Spleen (tissue), 11 donors: ENCODE measurements around the gene OXT. TPM values are rescaled to one million over a fixed set of nuclear protein-coding genes. Genes with fewer than 3 reads are reported as not detected.

Source experiments
- DNase-seq: peaks from one replicate; pipeline ENCODE4 v3.0.0-alpha.2; 2020
- H3K27ac ChIP-seq, 8 donors: fragments of 200-600 bp; sonication (generic) in 7 of 8; 1 replicate in 4 of 8; 2 replicates in 4 of 8; pipeline versions ENCODE4 v1.5.0 to v1.8.0; 2016 to 2021; ENCODE audit warnings: inconsistent platforms in 4 of 8, mild to moderate bottlenecking in 4 of 8, moderate library complexity in 1 of 8
- H3K27me3 ChIP-seq, 7 donors: fragments of 200-600 bp; sonication (generic) in 6 of 7; replicated peaks in 1 of 7; 1 replicate in 4 of 7; 2 replicates in 3 of 7; pipeline versions ENCODE4 v1.5.0 to v1.8.0; 2016 to 2021; ENCODE audit warnings: inconsistent platforms in 3 of 7, mild to moderate bottlenecking in 1 of 7
- H3K36me3 ChIP-seq, 6 donors: fragments of 200-600 bp; sonication (generic) in 5 of 6; 1 replicate in 4 of 6; 2 replicates in 2 of 6; pipeline versions ENCODE4 v1.5.0 to v1.8.0; 2016 to 2021; ENCODE audit warnings: inconsistent platforms in 2 of 6
- H3K4me1 ChIP-seq, 6 donors: fragments of 200-600 bp; sonication (generic) in 5 of 6; 1 replicate in 3 of 6; 2 replicates in 3 of 6; pipeline versions ENCODE4 v1.5.0 to v1.8.0; 2016 to 2021; ENCODE audit warnings: inconsistent platforms in 3 of 6
- H3K4me3 ChIP-seq, 8 donors: fragments of 200-600 bp; sonication (generic) in 7 of 8; 1 replicate in 4 of 8; 2 replicates in 4 of 8; pipeline versions ENCODE4 v1.5.0 to v1.8.0; 2016 to 2021; ENCODE audit warnings: inconsistent platforms in 4 of 8, mild to moderate bottlenecking in 4 of 8, moderate library complexity in 2 of 8
- H3K9me3 ChIP-seq, 8 donors: fragments of 200-600 bp; sonication (generic) in 7 of 8; 1 replicate in 4 of 8; 2 replicates in 4 of 8; pipeline versions ENCODE4 v1.5.0 to v1.8.0; 2016 to 2021; ENCODE audit warnings: inconsistent platforms in 4 of 8
- CTCF ChIP-seq, 11 experiments: fragments of 200-600 bp in 7 of 11; fragments of 450-650 bp in 4 of 11; sonication (generic) in 4 of 11; IDR thresholded peaks in 8 of 11; conservative IDR thresholded peaks in 3 of 11; 1 replicate in 7 of 11; 2 replicates in 4 of 11; pipeline versions ENCODE4 v1.4.0 to v1.8.0; 2016 to 2021; ENCODE audit warnings: antibody characterized with exemption in 11 of 11, inconsistent platforms in 4 of 11, mild to moderate bottlenecking in 1 of 11
- POLR2A ChIP-seq, 3 donors: fragments of 450-650 bp; IDR thresholded peaks; one replicate each; pipeline ENCODE4 v1.5.1; 2017; ENCODE audit warnings: antibody characterized with exemption in 3 of 3, mild to moderate bottlenecking in 1 of 3
- POLR2AphosphoS5 ChIP-seq, 3 donors: sonication (generic); formaldehyde crosslinking; IDR thresholded peaks; one replicate each; pipeline ENCODE4 v1.5.1; 2017; ENCODE audit warnings: antibody characterized with exemption in 3 of 3
- WGBS, 5 donors: extraction: QIAGEN DNeasy Blood & Tissue Kit in 3 of 5; methylation state at CpG; one replicate each; pipeline versions ENCODE4 v1.1.5 to v1.1.7; 2013 to 2018; 5-methylcytosine and 5-hydroxymethylcytosine counted together
- intact Hi-C: fragments of 100-400 bp; cut with DNase I; formaldehyde crosslinking; loops from one replicate; pipeline ENCODE4 v1.15.0; 2023; ENCODE audit warnings: low total_unique reads
- polyA plus RNA-seq, 3 donors: library from polyadenylated mRNA; stranded (reverse); fragments of 200-250 nt; gene quantifications; one replicate each; pipeline ENCODE4 v1.2.1, GENCODE V29; 2013
- total RNA-seq, 7 donors: library from RNA; depleted of rRNA in 3 of 7; stranded (reverse); fragments of >200 nt in 3 of 7; fragmentation: NEBNext Ultra II Directional in 4 of 7; extraction: Animal tissue kit (Norgen Biotek cat#: 25700) in 4 of 7; gene quantifications; one replicate each; pipeline versions ENCODE4 v1.1.0 to v1.2.1, GENCODE V29; 2016 to 2021
- donor health status: healthy with polysubstance abuse.
- donor health status: DM: no; HTN: no; CAD: no; lungs with moderate emphysema.
- donor health status: DM: no; HTN: no; CAD: no.
- donor health status: Bipolar disorder and iron deficiency.
- donor health status: healthy.
- donor health status: DM: no; HTN: no; CAD: no.
- donor health status: DM: yes; HTN: yes; CAD: no.

OXT gene
- total and polyA plus RNA-seq, 10 donors, result 0.68 to 1.00 TPM; not detected in 8

- Histone ChIP-seq H3K27me3 (no peaks in the 10 kb centered on the region), H3K4me1 (peaks cover 0 to 56% (median 0%) of the 10 kb centered on the region in 6 donors), H3K9me3 (no peaks in the 10 kb centered on the region), H3K27ac (peak overlapping the region in 1 of 8 donors; percentile 26), H3K4me3 (no peak overlapping the region), H3K36me3 (peaks cover 3 to 78% (median 24%) of the 10 kb centered on the region in 6 donors)
- no peak for DNase-seq
- 86 to 93% (median 90%) methylated on average over 14 to 23 of the region's 23 CpGs for WGBS, 5 donors
- no peak for TF ChIP-seq POLR2A (IDR thresholded peaks at IDR 0.05)
- peak in 1 of 3 donors; percentile 26 for TF ChIP-seq POLR2AphosphoS5 (IDR thresholded peaks at IDR 0.05)
- intact Hi-C loops, result loop anchor here (5.0 kb wide), 1 partner anchor 57 kb away; no protein-coding TSS in a partner anchor
Measured at GRCh38 chr20:3109350-3110302, 38.2 kb downstream of the OXT start.

- Histone ChIP-seq H3K4me3 (no peak overlapping the region), H3K9me3 (no peaks in the 10 kb centered on the region), H3K27me3 (no peaks in the 10 kb centered on the region), H3K4me1 (peaks cover 4 to 72% (median 13%) of the 10 kb centered on the region in 6 donors), H3K27ac (peak overlapping the region in 1 of 8 donors; percentile 13), H3K36me3 (peaks cover 3 to 82% (median 23%) of the 10 kb centered on the region in 6 donors)
- WGBS, 5 donors, result 78 to 90% (median 83%) methylated on average over 7 of the region's 7 CpGs
- no peak for DNase-seq
- intact Hi-C loops, result loop anchor here (5.0 kb wide), 1 partner anchor 59 kb away; no protein-coding TSS in a partner anchor
- TF ChIP-seq POLR2AphosphoS5 (IDR thresholded peaks at IDR 0.05), result no peak
- no peak for TF ChIP-seq CTCF (IDR thresholded peaks at IDR 0.05 in 8 of 11, conservative IDR thresholded peaks at IDR 0.05 in 3 of 11)
- no peak for TF ChIP-seq POLR2A (IDR thresholded peaks at IDR 0.05)
Measured at GRCh38 chr20:3111507-3111906, 40.1 kb downstream of the OXT start.

- TF ChIP-seq POLR2A (IDR thresholded peaks at IDR 0.05) (no peak), POLR2AphosphoS5 (IDR thresholded peaks at IDR 0.05) (no peak), CTCF (IDR thresholded peaks at IDR 0.05 in 8 of 11, conservative IDR thresholded peaks at IDR 0.05 in 3 of 11) (no peak)
- intact Hi-C loops, result loop anchor here (5.0 kb wide), 1 partner anchor 60 kb away; no protein-coding TSS in a partner anchor
- H3K4me1 ChIP-seq, result peaks cover 4 to 68% (median 13%) of the 10 kb centered on the region in 6 donors
- no peak for DNase-seq
- WGBS, 5 donors, result 53 to 85% (median 69%) methylated on average over 2 of the region's 2 CpGs
- H3K4me3 ChIP-seq, result no peak overlapping the region
- no peaks in the 10 kb centered on the region for H3K27me3 ChIP-seq
- peak overlapping the region in 1 of 8 donors; percentile 13 for H3K27ac ChIP-seq
- H3K36me3 ChIP-seq, result peaks cover 3 to 80% (median 19%) of the 10 kb centered on the region in 6 donors
- H3K9me3 ChIP-seq, result no peaks in the 10 kb centered on the region
Measured at GRCh38 chr20:3111995-3112394, 40.6 kb downstream of the OXT start.

GRCh38 chr20:3115190-3116107, 44.0 kb downstream of the OXT start:
- TF ChIP-seq CTCF (IDR thresholded peaks at IDR 0.05 in 8 of 11, conservative IDR thresholded peaks at IDR 0.05 in 3 of 11) (peak; percentile 39 to 80 (median 68)), POLR2A (IDR thresholded peaks at IDR 0.05) (no peak), POLR2AphosphoS5 (IDR thresholded peaks at IDR 0.05) (no peak)
- intact Hi-C loops, result no loop called here
- Histone ChIP-seq H3K27me3 (no peaks in the 10 kb centered on the region), H3K27ac (no peak overlapping the region), H3K36me3 (peaks cover 0 to 64% (median 0%) of the 10 kb centered on the region in 6 donors), H3K9me3 (no peaks in the 10 kb centered on the region), H3K4me3 (no peak overlapping the region), H3K4me1 (peaks cover 4 to 62% (median 20%) of the 10 kb centered on the region in 6 donors)
- 44 to 60% (median 53%) methylated on average over 26 to 30 of the region's 30 CpGs for WGBS, 5 donors
- no peak for DNase-seq
